Psoas muscle (tissue), 8 donors: ENCODE measurements around the gene CYP27B1. TPM values are rescaled to one million over a fixed set of nuclear protein-coding genes. Genes with fewer than 3 reads are reported as not detected.

Source experiments
- ATAC-seq, 4 donors: fragments of 200-7000 bp; cut with Tn5 transposase; one replicate each; pipeline ENCODE4 v1.9.1; 2020; ENCODE audit warnings: moderate library complexity in 3 of 4, mild to moderate bottlenecking in 2 of 4
- DNase-seq, 2 donors: peaks; one replicate each; pipeline ENCODE4 v3.0.0-alpha.2; 2020
- H3K27ac ChIP-seq: fragments of 200-600 bp; one replicate; pipeline ENCODE4 v1.8.0; 2022
- H3K27me3 ChIP-seq, 3 donors: fragments of 200-600 bp in 1 of 3; one replicate each; pipeline versions ENCODE4 v1.6.1 to v1.8.0; 2013 to 2022; ENCODE audit warnings: low read length in 2 of 3, mild to moderate bottlenecking in 2 of 3, moderate library complexity in 1 of 3; ENCODE audit not compliant: insufficient read depth in 3 of 3
- H3K36me3 ChIP-seq, 2 donors: fragments of 200-600 bp in 1 of 2; one replicate each; pipeline versions ENCODE4 v1.6.1 to v1.8.0; 2013 to 2022; ENCODE audit warnings: low read depth in 1 of 2, mild to moderate bottlenecking in 1 of 2, moderate library complexity in 1 of 2; ENCODE audit not compliant: insufficient read depth in 1 of 2
- H3K4me1 ChIP-seq: fragments of 200-600 bp; one replicate; pipeline ENCODE4 v1.8.0; 2022
- H3K4me3 ChIP-seq: fragments of 200-600 bp; one replicate; pipeline ENCODE4 v1.8.0; 2022; ENCODE audit warnings: mild to moderate bottlenecking
- H3K9me3 ChIP-seq: fragments of 200-600 bp; one replicate; pipeline ENCODE4 v1.8.0; 2022
- WGBS, 3 donors: extraction: QIAGEN DNeasy Blood & Tissue Kit; methylation state at CpG; one replicate each; pipeline versions ENCODE4 v1.1.6 to v1.1.7; 2013; 5-methylcytosine and 5-hydroxymethylcytosine counted together
- intact Hi-C, 2 donors: fragments of 100-400 bp; cut with DNase I; formaldehyde crosslinking; loops; one replicate each; pipeline versions ENCODE4 v1.11.0 to v1.14.2; 2022
- polyA plus RNA-seq, 3 donors: library from polyadenylated mRNA; stranded (reverse); fragments of 200-250 nt; gene quantifications; one replicate each; pipeline ENCODE4 v1.2.3, GENCODE V29; 2013
- total RNA-seq, 4 donors: library from RNA; stranded (reverse); fragmentation: NEBNext Ultra II Directional in 2 of 4; extraction: Animal tissue kit (Norgen Biotek cat#: 25700) in 2 of 4; gene quantifications; one replicate each; pipeline versions ENCODE4 v1.2.1 to v1.2.4, GENCODE V29; 2021 to 2023
- TF ChIP-seq, protein P1 (sequence below): fragments of 200-600 bp; IDR thresholded peaks from one replicate; pipeline ENCODE4 v1.8.0; 2022; ENCODE audit warnings: antibody characterized with exemption
- donor health status: healthy with polysubstance abuse.
- donor health status: DM: no; HTN: no; CAD: no; lungs with moderate emphysema.
- donor health status: Bipolar disorder and iron deficiency.
- donor health status: healthy.
- donor health status: DM: yes; HTN: yes; CAD: no.
- donor health status: DM: no; HTN: no; CAD: no.
- donor health status: DM: no; HTN: no; CAD: no.
- donor health status: DM: yes; HTN: yes; CAD: no.

The CYP27B1 gene
- total and polyA plus RNA-seq, 7 donors, result 0.06 to 0.54 (median 0.42) TPM; not detected in 2

DNA sequence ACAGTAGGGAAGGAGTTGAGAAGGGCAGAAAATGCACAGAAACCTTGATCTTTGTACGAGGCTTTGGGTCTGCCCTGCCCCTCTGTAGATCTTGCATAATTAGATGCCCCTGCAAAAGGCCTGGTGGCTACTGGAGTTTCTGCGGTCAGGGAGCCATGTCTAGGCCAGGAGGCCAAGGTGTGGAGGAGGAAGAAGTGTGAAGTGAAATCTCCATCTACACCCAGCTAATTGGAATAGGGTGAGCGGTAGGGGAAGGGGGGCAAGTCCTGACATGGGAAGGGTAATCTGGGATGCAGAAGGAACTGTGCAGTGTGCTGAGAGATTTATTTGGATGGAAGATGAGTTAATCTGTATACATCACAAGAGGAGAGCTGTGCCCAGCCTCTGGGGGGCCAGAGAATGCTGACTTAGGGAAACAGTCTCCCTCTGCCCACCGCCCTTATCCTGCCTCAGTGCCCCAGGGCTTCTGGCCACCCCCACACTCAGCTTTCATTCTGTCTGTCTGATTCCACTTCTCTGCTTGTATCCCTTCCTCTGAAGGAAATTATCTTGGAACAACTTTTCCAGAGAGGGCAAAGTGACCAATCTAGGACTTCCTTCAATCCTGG, 5.4 kb downstream of the CYP27B1 start:
- ATAC-seq, result no peak
- TF ChIP-seq, protein P1, sequence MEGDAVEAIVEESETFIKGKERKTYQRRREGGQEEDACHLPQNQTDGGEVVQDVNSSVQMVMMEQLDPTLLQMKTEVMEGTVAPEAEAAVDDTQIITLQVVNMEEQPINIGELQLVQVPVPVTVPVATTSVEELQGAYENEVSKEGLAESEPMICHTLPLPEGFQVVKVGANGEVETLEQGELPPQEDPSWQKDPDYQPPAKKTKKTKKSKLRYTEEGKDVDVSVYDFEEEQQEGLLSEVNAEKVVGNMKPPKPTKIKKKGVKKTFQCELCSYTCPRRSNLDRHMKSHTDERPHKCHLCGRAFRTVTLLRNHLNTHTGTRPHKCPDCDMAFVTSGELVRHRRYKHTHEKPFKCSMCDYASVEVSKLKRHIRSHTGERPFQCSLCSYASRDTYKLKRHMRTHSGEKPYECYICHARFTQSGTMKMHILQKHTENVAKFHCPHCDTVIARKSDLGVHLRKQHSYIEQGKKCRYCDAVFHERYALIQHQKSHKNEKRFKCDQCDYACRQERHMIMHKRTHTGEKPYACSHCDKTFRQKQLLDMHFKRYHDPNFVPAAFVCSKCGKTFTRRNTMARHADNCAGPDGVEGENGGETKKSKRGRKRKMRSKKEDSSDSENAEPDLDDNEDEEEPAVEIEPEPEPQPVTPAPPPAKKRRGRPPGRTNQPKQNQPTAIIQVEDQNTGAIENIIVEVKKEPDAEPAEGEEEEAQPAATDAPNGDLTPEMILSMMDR, result no peak
- peaks cover 0 to 50% (median 24%) of the 10 kb centered on the region in 3 donors for H3K27me3 ChIP-seq
- intact Hi-C loops, result no loop called here
- H3K4me1 ChIP-seq, result peaks cover 14% of the 10 kb centered on the region
- WGBS, 3 donors, result 92 to 94% (median 94%) methylated on average over 4 of the region's 4 CpGs
- no peaks in the 10 kb centered on the region for H3K9me3 ChIP-seq
- no peak overlapping the region for H3K27ac ChIP-seq
- peaks cover 0 to 21% of the 10 kb centered on the region in 2 donors for H3K36me3 ChIP-seq
- DNase-seq, result no peak
- H3K4me3 ChIP-seq, result no peak overlapping the region

DNA sequence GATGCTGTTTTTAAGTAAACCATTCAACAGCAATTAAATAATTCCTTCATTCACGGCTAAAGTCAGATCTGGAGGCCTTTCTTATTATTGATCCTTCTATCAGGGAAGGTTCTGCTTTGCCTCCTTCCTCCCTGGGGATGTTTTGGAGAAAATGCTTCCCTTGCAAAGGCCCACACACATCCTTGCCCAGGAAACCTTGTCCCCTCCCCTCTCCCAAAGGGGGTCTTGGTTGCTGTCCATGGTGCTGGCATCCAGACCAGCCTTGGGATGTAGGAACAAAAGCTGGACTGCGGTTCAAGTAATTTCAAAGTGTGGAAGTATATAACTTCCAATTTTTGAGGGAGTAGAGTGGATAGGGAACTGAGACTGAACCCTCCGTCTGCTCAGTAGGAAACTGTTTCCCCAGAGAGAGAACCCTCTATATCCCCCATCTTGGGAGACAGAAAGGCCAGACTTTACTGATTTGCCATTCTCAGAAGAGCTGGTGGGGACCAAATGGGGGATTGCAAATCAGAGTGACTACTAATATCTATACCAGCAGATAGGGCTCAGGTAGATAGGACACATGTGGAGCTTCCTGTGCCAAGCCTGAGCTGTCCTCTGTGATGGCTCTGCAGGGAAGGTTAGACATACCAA, 6.4 kb downstream of the CYP27B1 start:
- TF ChIP-seq, protein P1, result no peak
- 87 to 90% (median 89%) methylated on average over 3 of the region's 3 CpGs for WGBS, 3 donors
- Histone ChIP-seq H3K27me3 (peaks cover 0 to 44% (median 16%) of the 10 kb centered on the region in 3 donors), H3K9me3 (no peaks in the 10 kb centered on the region), H3K36me3 (peaks cover 0 to 21% of the 10 kb centered on the region in 2 donors), H3K27ac (no peak overlapping the region), H3K4me1 (peaks cover 9% of the 10 kb centered on the region), H3K4me3 (no peak overlapping the region)
- DNase-seq (no peak), ATAC-seq (no peak)
- intact Hi-C loops, result no loop called here

DNA sequence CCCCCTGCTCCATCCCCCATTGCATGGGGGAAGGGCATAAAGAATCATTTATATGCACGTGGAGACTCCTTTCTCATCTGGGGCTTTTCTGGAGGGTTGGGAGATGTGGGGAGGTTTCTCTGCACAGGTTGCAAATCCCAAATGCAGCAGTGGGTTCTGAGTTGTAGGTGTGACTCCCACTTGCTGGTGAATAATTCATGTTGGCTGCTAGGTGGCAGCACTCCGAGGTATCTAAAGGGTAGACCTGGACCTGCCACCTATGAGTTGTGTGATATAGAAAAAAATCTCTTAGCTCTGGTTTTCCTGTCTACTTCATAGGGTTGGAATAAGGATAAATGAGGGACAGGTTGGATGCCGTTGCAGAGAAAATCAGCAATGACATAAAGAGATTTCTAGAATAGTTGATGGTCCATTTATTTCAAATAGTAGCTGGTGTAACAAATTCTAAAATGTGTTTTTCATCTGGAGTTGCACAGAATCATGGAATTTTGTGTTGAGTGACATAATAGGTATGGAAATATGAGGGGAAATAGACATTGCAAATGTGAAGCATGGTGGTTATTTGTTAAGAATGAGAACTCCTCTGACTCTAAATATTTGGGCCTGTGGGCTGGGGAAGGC, 7.4 kb downstream of the CYP27B1 start:
- Histone ChIP-seq H3K27ac (no peak overlapping the region), H3K9me3 (no peaks in the 10 kb centered on the region), H3K27me3 (peaks cover 0 to 34% (median 7%) of the 10 kb centered on the region in 3 donors), H3K4me1 (peaks cover 8% of the 10 kb centered on the region), H3K36me3 (peaks cover 0 to 21% of the 10 kb centered on the region in 2 donors), H3K4me3 (no peak overlapping the region)
- ATAC-seq (peak in 2 of 4 donors; percentile 32 to 44), DNase-seq (no peak)
- WGBS, 3 donors, result 38 to 47% (median 44%) methylated on average over 3 of the region's 3 CpGs
- intact Hi-C loops, result no loop called here
- TF ChIP-seq, protein P1, result peak; percentile 33

DNA sequence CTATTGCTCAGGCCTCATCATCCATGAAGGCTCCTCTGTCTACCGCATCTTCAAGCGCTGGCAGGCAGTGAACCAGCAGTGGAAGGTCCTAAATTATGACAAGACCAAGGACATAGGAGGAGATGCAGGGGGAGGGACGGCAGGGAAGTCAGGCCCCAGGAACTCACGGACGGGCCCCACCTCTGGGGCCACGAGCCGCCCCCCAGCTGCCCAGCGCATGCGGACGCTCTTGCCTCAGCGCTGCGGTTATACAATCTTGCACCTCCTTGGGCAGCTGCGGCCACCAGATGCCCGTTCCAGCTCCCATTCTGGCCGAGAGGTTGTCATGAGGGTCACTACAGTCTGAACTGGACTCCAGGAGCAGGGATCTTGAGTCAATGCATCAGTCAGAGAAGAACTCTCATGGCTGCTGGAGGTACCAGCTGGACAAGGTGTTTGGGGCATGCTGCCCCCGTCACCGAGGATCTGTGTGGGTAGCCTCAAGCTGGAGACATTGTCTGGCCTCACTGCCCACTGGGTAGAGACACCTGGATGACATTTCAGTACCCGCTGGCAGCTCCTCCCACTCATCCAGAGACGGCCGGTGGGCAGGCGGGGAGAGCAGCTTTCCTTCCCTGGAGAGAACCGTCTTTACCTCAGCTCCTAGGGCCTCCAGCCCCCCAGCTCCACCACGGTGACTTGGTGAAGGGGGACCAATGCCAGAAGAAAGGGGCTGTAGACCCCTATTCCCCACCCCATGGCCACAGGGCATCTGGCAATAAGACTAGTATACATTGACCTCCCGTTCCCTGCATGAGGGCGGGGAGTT, 8.1 kb downstream of the CYP27B1 start:
- Histone ChIP-seq H3K36me3 (peaks cover 0 to 21% of the 10 kb centered on the region in 2 donors), H3K4me3 (no peak overlapping the region), H3K4me1 (peaks cover 9% of the 10 kb centered on the region), H3K27me3 (peaks cover 0 to 27% (median 2%) of the 10 kb centered on the region in 3 donors), H3K9me3 (no peaks in the 10 kb centered on the region), H3K27ac (no peak overlapping the region)
- DNase-seq (no peak), ATAC-seq (no peak)
- TF ChIP-seq, protein P1, result no peak
- intact Hi-C loops, result no loop called here
- WGBS, 3 donors, result 90 to 93% (median 92%) methylated on average over 24 to 25 of the region's 25 CpGs
